Adrenal gland (tissue), 5 donors: Measurements from ENCODE around the gene SBK3.

ENCODE experiments used
- CTCF ChIP-seq, 6 experiments: fragments of 450-650 bp in 4 of 6; fragments of 200-600 bp in 2 of 6; sonication (generic) in 1 of 6; IDR thresholded peaks; 1 replicate in 5 of 6; 2 replicates in 1 of 6; pipeline versions ENCODE4 v1.5.1 to v1.8.0; 2016 to 2021; ENCODE audit warnings: antibody characterized with exemption in 6 of 6, mild to moderate bottlenecking in 2 of 6, moderate library complexity in 1 of 6
- POLR2A ChIP-seq, 2 donors: fragments of 450-650 bp; IDR thresholded peaks; one replicate each; pipeline ENCODE4 v1.6.1; 2017; ENCODE audit warnings: antibody characterized with exemption in 2 of 2, mild to moderate bottlenecking in 2 of 2, moderate library complexity in 1 of 2
- donor health status: DM: no; HTN: no; CAD: no.

- peak; percentile 97 to 100 (median 99) for TF ChIP-seq CTCF (IDR thresholded peaks at IDR 0.05)
- peak in 1 of 2 donors; percentile 17 for TF ChIP-seq POLR2A (IDR thresholded peaks at IDR 0.05)
Observed at GRCh38 chr19:55503502-55504251, 41.7 kb downstream of the SBK3 start.
